A673 (cell line): Measurements from ENCODE around the gene VAV3. TPM values are rescaled to one million over a fixed set of nuclear protein-coding genes. Genes with fewer than 3 reads are reported as not detected.

Source experiments
- BruUV-seq: library from RNA; stranded (reverse); fragments of 400-500 nt; replicated peaks from 2 replicates; lab custom pipeline; 2021; lab: Mats Ljungman, UMichigan
- CTCF ChIA-PET: fragments of 300-600 bp; sonication (Branson Sonifier 250); formaldehyde crosslinking; loops from one replicate; lab custom pipeline; 2022; ENCODE audit warnings: antibody characterized with exemption; lab: Charles Lee
- POLR2A ChIA-PET: fragments of 300-600 bp; sonication (Branson Sonifier 250); formaldehyde crosslinking; loops from one replicate; lab custom pipeline; 2022; ENCODE audit warnings: antibody characterized with exemption; ENCODE audit not compliant: low non-redundant PET; lab: Charles Lee
- DNase-seq: peaks from one replicate; pipeline ENCODE4 v3.0.0-alpha.2; 2015; ENCODE audit warnings: low spot score
- H3K27ac ChIP-seq: fragments of 200-600 bp; sonication (generic); 2 replicates; pipeline ENCODE4 v1.5.1; 2016; ENCODE audit warnings: mixed run types, low read depth, mild to moderate bottlenecking, mixed read lengths, antibody characterized with exemption, low read length; ENCODE audit not compliant: poor library complexity, severe bottlenecking
- H3K27me3 ChIP-seq: fragments of 200-600 bp; sonication (generic); replicated peaks from 2 replicates; pipeline ENCODE4 v1.6.1; 2017; ENCODE audit warnings: mixed run types, low read depth, mild to moderate bottlenecking, mixed read lengths, antibody characterized with exemption, low read length; ENCODE audit not compliant: insufficient read depth, poor library complexity
- H3K36me3 ChIP-seq: fragments of 200-600 bp; sonication (generic); 2 replicates; pipeline ENCODE4 v1.6.1; 2016; ENCODE audit warnings: mixed run types, mild to moderate bottlenecking, mixed read lengths, antibody characterized with exemption, low read length; ENCODE audit not compliant: insufficient read depth, poor library complexity, severe bottlenecking
- H3K4me1 ChIP-seq: fragments of 200-600 bp; sonication (generic); 2 replicates; pipeline ENCODE4 v1.6.1; 2017; ENCODE audit warnings: mixed run types, mild to moderate bottlenecking, mixed read lengths, antibody characterized with exemption, low read length; ENCODE audit not compliant: insufficient read depth, poor library complexity, severe bottlenecking
- H3K4me3 ChIP-seq: fragments of 200-600 bp; sonication (generic); 2 replicates; pipeline ENCODE4 v1.5.1; 2016; ENCODE audit warnings: low read depth, mixed run types, mild to moderate bottlenecking, mixed read lengths, low read length; ENCODE audit not compliant: poor library complexity, severe bottlenecking
- H3K9me3 ChIP-seq: fragments of 200-600 bp; sonication (generic); 2 replicates; pipeline ENCODE4 v1.6.1; 2016; ENCODE audit warnings: mixed run types, low read depth, mild to moderate bottlenecking, mixed read lengths, antibody characterized with exemption, low read length; ENCODE audit not compliant: poor library complexity, severe bottlenecking
- EZH2 ChIP-seq: fragments of 200-600 bp; sonication (generic); IDR thresholded peaks from 2 replicates; pipeline ENCODE4 v1.6.1; 2017; ENCODE audit warnings: borderline replicate concordance, low read depth, mild to moderate bottlenecking, mixed read lengths, antibody characterized with exemption, low read length; ENCODE audit not compliant: poor library complexity, severe bottlenecking
- intact Hi-C: fragments of 100-400 bp; cut with micrococcal nuclease; formaldehyde crosslinking; loops from one replicate; pipeline ENCODE4 v1.10.0; 2022; ENCODE audit not compliant: unreplicated experiment
- total RNA-seq: library from RNA; stranded (reverse); gene quantifications from 2 replicates; pipeline ENCODE4 v1.2.3, GENCODE V29; 2021
- TF ChIP-seq, protein P1 (sequence below): fragments of 300-800, 200-600 bp; sonication (generic); conservative IDR thresholded peaks from 2 replicates; pipeline ENCODE4 v1.5.1; 2017; ENCODE audit warnings: low read depth, mild to moderate bottlenecking, antibody characterized with exemption, low read length, moderate library complexity, mixed read lengths

VAV3 gene
- total RNA-seq, 1 experiment from 2014 or later, result 0.30 TPM

DNA sequence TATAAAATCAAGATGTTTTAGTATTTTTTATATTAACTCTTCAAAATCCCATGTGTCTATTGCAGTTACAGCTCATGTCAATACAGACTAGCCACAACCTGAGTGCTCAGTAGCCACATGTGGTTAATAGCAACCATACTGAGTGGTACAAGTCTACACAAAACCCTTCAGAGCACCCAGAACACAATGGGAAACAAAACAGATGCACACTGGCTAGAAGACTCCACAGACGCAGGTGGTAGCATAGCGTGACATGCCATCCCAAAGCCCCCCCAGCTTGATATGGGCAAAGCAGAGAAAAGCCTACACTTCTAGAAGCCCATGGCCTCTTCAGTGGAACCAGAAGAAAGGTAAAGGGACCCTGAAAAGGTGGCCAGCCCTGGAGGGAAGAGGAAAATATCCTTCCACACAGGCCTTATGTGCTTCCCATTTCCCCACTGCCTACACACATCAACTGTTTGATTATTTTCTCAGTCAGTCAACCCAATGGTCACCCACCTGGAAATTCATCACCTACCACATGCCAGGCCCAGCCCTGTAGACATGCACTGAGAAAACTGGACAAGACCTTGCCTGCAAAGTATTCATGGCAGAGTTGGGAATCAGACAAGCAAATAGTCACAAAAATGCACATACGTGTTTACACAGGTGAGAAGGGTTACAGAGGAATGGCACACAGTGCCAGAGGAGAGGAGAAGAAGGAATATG is 175.0 kb downstream of the VAV3 start:
- ChIA-PET CTCF (no interaction called here), POLR2A (no interaction called here)
- no TSS peak for BruUV-seq
- no peak for TF ChIP-seq EZH2
- TF ChIP-seq, protein P1, sequence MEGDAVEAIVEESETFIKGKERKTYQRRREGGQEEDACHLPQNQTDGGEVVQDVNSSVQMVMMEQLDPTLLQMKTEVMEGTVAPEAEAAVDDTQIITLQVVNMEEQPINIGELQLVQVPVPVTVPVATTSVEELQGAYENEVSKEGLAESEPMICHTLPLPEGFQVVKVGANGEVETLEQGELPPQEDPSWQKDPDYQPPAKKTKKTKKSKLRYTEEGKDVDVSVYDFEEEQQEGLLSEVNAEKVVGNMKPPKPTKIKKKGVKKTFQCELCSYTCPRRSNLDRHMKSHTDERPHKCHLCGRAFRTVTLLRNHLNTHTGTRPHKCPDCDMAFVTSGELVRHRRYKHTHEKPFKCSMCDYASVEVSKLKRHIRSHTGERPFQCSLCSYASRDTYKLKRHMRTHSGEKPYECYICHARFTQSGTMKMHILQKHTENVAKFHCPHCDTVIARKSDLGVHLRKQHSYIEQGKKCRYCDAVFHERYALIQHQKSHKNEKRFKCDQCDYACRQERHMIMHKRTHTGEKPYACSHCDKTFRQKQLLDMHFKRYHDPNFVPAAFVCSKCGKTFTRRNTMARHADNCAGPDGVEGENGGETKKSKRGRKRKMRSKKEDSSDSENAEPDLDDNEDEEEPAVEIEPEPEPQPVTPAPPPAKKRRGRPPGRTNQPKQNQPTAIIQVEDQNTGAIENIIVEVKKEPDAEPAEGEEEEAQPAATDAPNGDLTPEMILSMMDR, result no peak
- Histone ChIP-seq H3K27me3 (no peaks in the 10 kb centered on the region), H3K4me1 (peaks cover 10% of the 10 kb centered on the region), H3K27ac (no peak overlapping the region), H3K36me3 (no peaks in the 10 kb centered on the region), H3K9me3 (no peaks in the 10 kb centered on the region), H3K4me3 (no peak overlapping the region)
- DNase-seq, result no peak
- intact Hi-C loops, result loop anchor here (10.0 kb wide), 2 partner anchors 175 to 855 kb away; partner anchors contain the start of gene VAV3

- Histone ChIP-seq H3K27ac (no peak overlapping the region), H3K27me3 (no peaks in the 10 kb centered on the region), H3K4me3 (no peak overlapping the region), H3K9me3 (no peaks in the 10 kb centered on the region), H3K4me1 (no peaks in the 10 kb centered on the region), H3K36me3 (no peaks in the 10 kb centered on the region)
- no peak for DNase-seq
- TF ChIP-seq EZH2, result no peak
- TF ChIP-seq, protein P1, result no peak
- intact Hi-C loops, result loop anchor here (10.0 kb wide), 2 partner anchors 176 to 856 kb away; partner anchors contain the start of gene VAV3
- BruUV-seq, result no TSS peak
- CTCF ChIA-PET, result interaction anchor here (0.8 to 0.9 kb wide), 2 partner anchors 337 kb away, joined by 3 read pairs; no protein-coding TSS in a partner anchor
- POLR2A ChIA-PET, result no interaction called here
These were observed 176.5 kb downstream of the VAV3 start for GRCh38 chr1:107788206-107789202.

GRCh38 chr1:107787299-107787698 is 177.7 kb downstream of the VAV3 start:
- Histone ChIP-seq H3K27me3 (no peaks in the 10 kb centered on the region), H3K4me3 (no peak overlapping the region), H3K27ac (no peak overlapping the region), H3K4me1 (no peaks in the 10 kb centered on the region), H3K36me3 (no peaks in the 10 kb centered on the region), H3K9me3 (no peaks in the 10 kb centered on the region)
- intact Hi-C loops, result loop anchor here (1.0 to 10.0 kb wide), 3 partner anchors 178 to 858 kb away; partner anchors contain the start of gene VAV3
- ChIA-PET CTCF (interaction anchor here (0.8 kb wide), 1 partner anchor 338 kb away, joined by 3 read pairs; no protein-coding TSS in a partner anchor), POLR2A (no interaction called here)
- peak; percentile 39 for DNase-seq
- TF ChIP-seq, protein P1, result peak; percentile 33
- TF ChIP-seq EZH2, result no peak
- no TSS peak for BruUV-seq
